CD4-positive, alpha-beta T cell treated with Interleukin-6 for 4 hours (primary cell): Measurements from ENCODE around the gene NFIX.

Source experiments
- DNase-seq: peaks from one replicate; pipeline ENCODE4 v3.0.0-alpha.2; 2020; ENCODE audit warnings: mixed read lengths

The NFIX gene

GRCh38 chr19:12990853-12991252, 4.4 kb upstream of the NFIX start:
- no peak for DNase-seq

GRCh38 chr19:12991296-12991695, 4.0 kb upstream of the NFIX start:
- no peak for DNase-seq

GRCh38 chr19:12992729-12993128, 2.5 kb upstream of the NFIX start:
- no peak for DNase-seq

- no peak for DNase-seq
Observed at GRCh38 chr19:12993562-12993961, 1.7 kb upstream of the NFIX start.

GRCh38 chr19:12995596-12996405, 526 bp downstream of the NFIX start:
- DNase-seq: peak; percentile 29

- no peak for DNase-seq
Observed at GRCh38 chr19:12996406-12997094, 1.3 kb downstream of the NFIX start.

- no peak for DNase-seq
Observed at GRCh38 chr19:12997179-12997966, 2.1 kb downstream of the NFIX start.

GRCh38 chr19:12997967-12998940, 3.0 kb downstream of the NFIX start:
- DNase-seq: no peak

GRCh38 chr19:13001166-13001501, 5.9 kb downstream of the NFIX start:
- no peak for DNase-seq

- DNase-seq: no peak
Observed at GRCh38 chr19:13001502-13002165, 6.4 kb downstream of the NFIX start.

GRCh38 chr19:13002166-13002898, 7.1 kb downstream of the NFIX start:
- DNase-seq: no peak

GRCh38 chr19:13003081-13003480, 7.8 kb downstream of the NFIX start:
- DNase-seq: no peak

- DNase-seq: no peak
Observed at GRCh38 chr19:13004273-13004672, 9.0 kb downstream of the NFIX start.

- DNase-seq: no peak
Observed at GRCh38 chr19:13005253-13005652, 10.0 kb downstream of the NFIX start.

- DNase-seq: no peak
Observed at GRCh38 chr19:13005861-13006370, 10.6 kb downstream of the NFIX start.

- no peak for DNase-seq
Observed at GRCh38 chr19:13006431-13007281, 11.4 kb downstream of the NFIX start.

- no peak for DNase-seq
Observed at GRCh38 chr19:13007292-13008045, 12.2 kb downstream of the NFIX start.

GRCh38 chr19:13008926-13009787, 13.9 kb downstream of the NFIX start:
- DNase-seq: no peak
